HEK293T (cell line): ENCODE measurements around the gene CDC25C.

ENCODE experiments used
- LEF1 ChIP-seq: fragments of 450-650 bp; IDR thresholded peaks from 2 replicates; pipeline ENCODE4 v1.6.1; 2017; ENCODE audit warnings: mild to moderate bottlenecking, borderline replicate concordance
- SP1 ChIP-seq: fragments of 450-650 bp; IDR thresholded peaks from 2 replicates; pipeline ENCODE4 v1.6.1; 2017

DNA sequence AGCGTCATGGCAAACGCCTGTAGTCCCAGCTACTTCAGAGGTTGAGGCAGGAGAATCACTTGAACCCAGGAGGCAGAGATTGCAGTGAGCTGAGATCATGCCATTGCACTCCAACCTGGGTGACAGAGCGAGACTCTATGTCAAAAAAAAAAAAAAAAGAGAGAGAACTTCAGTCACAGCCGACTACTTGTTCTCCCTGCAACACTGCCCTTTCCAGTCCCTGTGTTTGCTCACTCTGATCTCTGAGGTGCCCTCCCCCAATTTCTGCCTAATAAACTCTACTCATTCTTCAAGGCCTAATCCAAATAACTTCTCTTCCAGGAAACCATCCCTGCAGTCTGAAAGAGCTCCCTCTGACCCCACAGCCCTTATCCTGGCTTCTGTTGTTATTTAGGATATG, 85.3 kb downstream of the CDC25C start:
- TF ChIP-seq SP1 (no peak), LEF1 (no peak)
